Ramos (cell line): ENCODE results near the gene NME7.
"Not testable (repeated sequence)": the region's sequence is repeated elsewhere in the genome, so short reads cannot be mapped to it uniquely, and the experiment has no call there.

ENCODE experiments used
- in situ Hi-C: fragments of 300-500 bp; cut with MboI; formaldehyde crosslinking; loops from one replicate; pipeline ENCODE4 v1.14.3; 2022; ENCODE audit warnings: low sequenced_read_pairs; ENCODE audit not compliant: unreplicated experiment

Gene NME7

GRCh38 chr1:169367686-169368405, at the start of gene NME7, which contains the start of gene BLZF1:
Gene NME7, minus strand, starts transcription at chr1:169367797. Its CDS starts 87 bp downstream, at chr1:169367710.
Gene BLZF1, plus strand, starts transcription at chr1:169368195. Its CDS starts 1,328 bp downstream, at chr1:169369523.
- in situ Hi-C loops, result no loop called here

GRCh38 chr1:169414952-169415351, 47.4 kb upstream of the NME7 start:
- in situ Hi-C loops, result no loop called here

- in situ Hi-C loops, result not testable (repeated sequence)
Observed at GRCh38 chr1:169408340-169408739, 40.7 kb upstream of the NME7 start.

- in situ Hi-C loops, result not testable (repeated sequence)
Observed at GRCh38 chr1:169402578-169402977, 35.0 kb upstream of the NME7 start.

GRCh38 chr1:169395955-169396354, 28.4 kb upstream of the NME7 start:
- in situ Hi-C loops, result no loop called here

GRCh38 chr1:169392406-169392805, 24.8 kb upstream of the NME7 start:
- in situ Hi-C loops, result no loop called here

- in situ Hi-C loops, result no loop called here
Observed at GRCh38 chr1:169390303-169390702, 22.7 kb upstream of the NME7 start.

GRCh38 chr1:169387399-169387798, 19.8 kb upstream of the NME7 start:
- in situ Hi-C loops, result no loop called here

- in situ Hi-C loops, result no loop called here
Observed at GRCh38 chr1:169383449-169383848, 15.9 kb upstream of the NME7 start.

GRCh38 chr1:169381162-169381561, 13.6 kb upstream of the NME7 start:
- in situ Hi-C loops, result no loop called here

- in situ Hi-C loops, result no loop called here
Observed at GRCh38 chr1:169371404-169371803, 3.8 kb upstream of the NME7 start.

GRCh38 chr1:169368406-169368769, 791 bp upstream of the NME7 start:
- in situ Hi-C loops, result no loop called here

- in situ Hi-C loops, result no loop called here
Observed at GRCh38 chr1:169367096-169367685, 406 bp downstream of the NME7 start.

- in situ Hi-C loops, result no loop called here
Observed at GRCh38 chr1:169364948-169365347, 2.6 kb downstream of the NME7 start.

GRCh38 chr1:169363046-169363730, 4.4 kb downstream of the NME7 start:
- in situ Hi-C loops, result no loop called here

- in situ Hi-C loops, result no loop called here
Observed at GRCh38 chr1:169361281-169361680, 6.3 kb downstream of the NME7 start.

GRCh38 chr1:169360415-169360814, 7.2 kb downstream of the NME7 start:
- in situ Hi-C loops, result no loop called here

- in situ Hi-C loops, result loop anchor here (25.0 kb wide), 1 partner anchor 736 kb away; no protein-coding TSS in a partner anchor
Observed at GRCh38 chr1:169348383-169349036, 19.1 kb downstream of the NME7 start.

GRCh38 chr1:169347688-169348382, 19.8 kb downstream of the NME7 start:
- in situ Hi-C loops, result loop anchor here (25.0 kb wide), 1 partner anchor 736 kb away; no protein-coding TSS in a partner anchor

GRCh38 chr1:169346036-169346589, 21.5 kb downstream of the NME7 start:
- in situ Hi-C loops, result loop anchor here (25.0 kb wide), 1 partner anchor 734 kb away; no protein-coding TSS in a partner anchor
